Naive thymus-derived CD4-positive, alpha-beta T cell (primary cell): ENCODE measurements around the gene NEK5. TPM values are rescaled to one million over a fixed set of nuclear protein-coding genes. Genes with fewer than 3 reads are reported as not detected.
A peak's percentile ranks its signal among the peaks of the same experiment; 100 is the strongest.

Experiments
- ATAC-seq: fragments of 150-1000 bp; cut with Tn5 transposase; 2 replicates; pipeline ENCODE4 v1.10.0; 2021; ENCODE audit warnings: mild to moderate bottlenecking, moderate library complexity
- CTCF ChIA-PET: fragments of 350-600 bp; sonication (Branson Sonifier 250); formaldehyde crosslinking; loops from one replicate; lab custom pipeline; 2021; ENCODE audit warnings: antibody characterized with exemption; lab: Charles Lee
- POLR2A ChIA-PET: fragments of 350-600 bp; sonication (Branson Sonifier 250); formaldehyde crosslinking; loops from one replicate; lab custom pipeline; 2021; ENCODE audit warnings: antibody characterized with exemption, inconsistent platforms; lab: Charles Lee
- DNase-seq, 9 donors: peaks; one replicate each; pipeline versions ENCODE4 v3.0.0 to v3.0.0-alpha.2; 2020 to 2022; ENCODE audit warnings: mixed read lengths in 1 of 9
- H3K27ac ChIP-seq: one replicate; pipeline ENCODE4 v1.7.0; 2013; ENCODE audit warnings: mild to moderate bottlenecking, low read depth, low read length, moderate library complexity
- H3K27me3 ChIP-seq, 2 donors: one replicate each; pipeline ENCODE4 v1.7.0; 2013; ENCODE audit warnings: low read length in 2 of 2, mild to moderate bottlenecking in 2 of 2, moderate library complexity in 2 of 2; ENCODE audit not compliant: control insufficient read depth in 2 of 2, insufficient read depth in 2 of 2
- H3K36me3 ChIP-seq, 3 experiments: 1 replicate in 2 of 3; 2 replicates in 1 of 3; pipeline ENCODE4 v1.7.0; 2013; ENCODE audit warnings: low read length in 3 of 3, mild to moderate bottlenecking in 3 of 3, moderate library complexity in 1 of 3; ENCODE audit not compliant: insufficient read depth in 3 of 3, control insufficient read depth in 2 of 3
- H3K4me1 ChIP-seq, 2 donors: one replicate each; pipeline ENCODE4 v1.7.0; 2013; ENCODE audit warnings: low read length in 2 of 2, mild to moderate bottlenecking in 2 of 2, moderate library complexity in 1 of 2; ENCODE audit not compliant: control insufficient read depth in 2 of 2, insufficient read depth in 2 of 2
- H3K4me3 ChIP-seq: 2 replicates; pipeline ENCODE4 v1.7.0; 2013; ENCODE audit warnings: mild to moderate bottlenecking, low read length
- H3K9me3 ChIP-seq, 3 experiments: 1 replicate in 2 of 3; 2 replicates in 1 of 3; pipeline ENCODE4 v1.7.0; 2013; ENCODE audit warnings: low read length in 3 of 3; ENCODE audit not compliant: control insufficient read depth in 2 of 3
- H3K27ac Mint-ChIP-seq, 9 donors: one replicate each; pipeline ENCODE4 v1.8.0; 2020 to 2022; ENCODE audit warnings: mixed read lengths in 9 of 9, mild to moderate bottlenecking in 8 of 9, moderate library complexity in 5 of 9, inconsistent platforms in 2 of 9
- H3K27me3 Mint-ChIP-seq, 5 donors: one replicate each; pipeline ENCODE4 v1.8.0; 2021 to 2022; ENCODE audit warnings: mixed read lengths in 5 of 5, mild to moderate bottlenecking in 1 of 5
- H3K36me3 Mint-ChIP-seq, 5 donors: one replicate each; pipeline ENCODE4 v1.8.0; 2020 to 2022; ENCODE audit warnings: mixed read lengths in 5 of 5, mild to moderate bottlenecking in 3 of 5, inconsistent platforms in 1 of 5
- H3K4me1 Mint-ChIP-seq, 7 donors: one replicate each; pipeline ENCODE4 v1.8.0; 2020 to 2022; ENCODE audit warnings: mixed read lengths in 7 of 7, mild to moderate bottlenecking in 3 of 7, inconsistent platforms in 1 of 7
- H3K4me3 Mint-ChIP-seq, 10 donors: one replicate each; pipeline ENCODE4 v1.8.0; 2020 to 2022; ENCODE audit warnings: mild to moderate bottlenecking in 10 of 10, mixed read lengths in 10 of 10, moderate library complexity in 6 of 10, inconsistent platforms in 2 of 10
- H3K9me3 Mint-ChIP-seq, 11 donors: one replicate each; pipeline ENCODE4 v1.8.0; 2020 to 2022; ENCODE audit warnings: mixed read lengths in 11 of 11, mild to moderate bottlenecking in 4 of 11, inconsistent platforms in 1 of 11, moderate library complexity in 1 of 11
- intact Hi-C, 2 donors: fragments of 100-400 bp; cut with micrococcal nuclease; formaldehyde crosslinking; loops; one replicate each; pipeline ENCODE4 v1.15.1; 2023
- polyA plus RNA-seq, 2 donors: library from polyadenylated mRNA; unstranded; fragments of 300-500 nt; fragmentation: Illumina TruSeq; gene quantifications; one replicate each; pipeline ENCODE4 v1.2.3, GENCODE V29; 2021
- total RNA-seq, 6 experiments: library from RNA in 5 of 6; stranded (reverse) in 5 of 6; gene quantifications; 1 replicate in 5 of 6; 2 replicates in 1 of 6; pipeline ENCODE4 v1.2.3 and lab custom pipeline; 2021 to 2026

NEK5 gene
- total and polyA plus RNA-seq, 7 experiments from 2014 or later = 0.14 TPM; not detected in 6

- Histone ChIP-seq H3K4me1 (no peaks in the 10 kb centered on the region), H3K27ac (no peak overlapping the region), H3K36me3 (peaks cover 5 to 55% (median 12%) of the 10 kb centered on the region in 3 experiments), H3K27me3 (no peaks in the 10 kb centered on the region), H3K4me3 (no peak overlapping the region), H3K9me3 (no peaks in the 10 kb centered on the region)
- intact Hi-C loops = no loop called here
- Mint-ChIP-seq H3K36me3 (peaks cover 29 to 83% (median 69%) of the 10 kb centered on the region in 5 donors), H3K27ac (no peak overlapping the region), H3K9me3 (peaks cover 0 to 7% (median 0%) of the 10 kb centered on the region in 11 donors), H3K4me1 (peaks cover 8 to 68% (median 41%) of the 10 kb centered on the region in 7 donors), H3K27me3 (no peaks in the 10 kb centered on the region), H3K4me3 (no peak overlapping the region)
- ATAC-seq = no peak
- ChIA-PET POLR2A (no interaction called here), CTCF (interaction anchor here (0.9 kb wide), 1 partner anchor 107 kb away, joined by 3 read pairs; no protein-coding TSS in a partner anchor)
- DNase-seq = no peak
Observed at GRCh38 chr13:52020191-52020590, 108.7 kb downstream of the NEK5 start.

- H3K36me3 Mint-ChIP-seq = peaks cover 16 to 49% (median 40%) of the 10 kb centered on the region in 5 donors
- CTCF ChIA-PET = no interaction called here
- peaks cover 0 to under 1% (median under 1%) of the 10 kb centered on the region in 5 donors for H3K27me3 Mint-ChIP-seq
- POLR2A ChIA-PET = no interaction called here
- H3K4me3 Mint-ChIP-seq = no peak overlapping the region
- H3K4me3 ChIP-seq = no peak overlapping the region
- H3K27ac Mint-ChIP-seq = no peak overlapping the region
- DNase-seq (no peak), ATAC-seq (no peak)
- no peaks in the 10 kb centered on the region for H3K9me3 ChIP-seq
- H3K4me1 ChIP-seq = peaks cover 9 to 12% of the 10 kb centered on the region in 2 donors
- peaks cover 0 to 5% (median 0%) of the 10 kb centered on the region in 11 donors for H3K9me3 Mint-ChIP-seq
- peaks cover 17 to 68% (median 49%) of the 10 kb centered on the region in 7 donors for H3K4me1 Mint-ChIP-seq
- H3K27me3 ChIP-seq = no peaks in the 10 kb centered on the region
- peaks cover 4 to 33% (median 5%) of the 10 kb centered on the region in 3 experiments for H3K36me3 ChIP-seq
- intact Hi-C loops = no loop called here
- H3K27ac ChIP-seq = no peak overlapping the region
Observed at GRCh38 chr13:52016296-52016695, 112.6 kb downstream of the NEK5 start.

GRCh38 chr13:52012512-52012836 lies 116.4 kb downstream of the NEK5 start:
- ChIA-PET CTCF (interaction anchor here (0.6 to 1.3 kb wide), 2 partner anchors 117 to 924 kb away, joined by 3 to 4 read pairs; partner anchors contain the start of gene NEK5), POLR2A (interaction anchor here (0.7 to 1.3 kb wide), 5 partner anchors 8 to 639 kb away, joined by 3 to 6 read pairs (median 4); partner anchors contain the start of genes INTS6 and SUGT1)
- H3K4me3 Mint-ChIP-seq = peak overlapping the region; percentile 90 to 100 (median 99)
- H3K27ac Mint-ChIP-seq = peak overlapping the region; percentile 88 to 99 (median 95)
- intact Hi-C loops = loop anchor here (1.0 to 5.0 kb wide), 19 partner anchors 11 to 1888 kb away; partner anchors contain the start of genes CKAP2 (in 2 of the 2), INTS6 (in 2 of the 2), SUGT1 (in 2 of the 2) and DHRS12 (in 1 of the 2)
- H3K9me3 Mint-ChIP-seq = peaks cover 0 to 3% (median 0%) of the 10 kb centered on the region in 11 donors
- Histone ChIP-seq H3K36me3 (peaks cover 0 to 10% (median 0%) of the 10 kb centered on the region in 3 experiments), H3K27ac (peak overlapping the region; percentile 76), H3K27me3 (no peaks in the 10 kb centered on the region), H3K4me1 (peaks cover 9 to 16% of the 10 kb centered on the region in 2 donors), H3K9me3 (no peaks in the 10 kb centered on the region), H3K4me3 (peak overlapping the region; percentile 92)
- peaks cover under 1 to 18% (median 10%) of the 10 kb centered on the region in 5 donors for H3K36me3 Mint-ChIP-seq
- peaks cover 20 to 51% (median 32%) of the 10 kb centered on the region in 7 donors for H3K4me1 Mint-ChIP-seq
- ATAC-seq (no peak), DNase-seq (no peak)
- peaks cover 14 to 34% (median 19%) of the 10 kb centered on the region in 5 donors for H3K27me3 Mint-ChIP-seq

- Histone ChIP-seq H3K4me3 (peak within 1 kb of the TSS; percentile 92), H3K27ac (peak within 1 kb of the TSS; percentile 76), H3K27me3 (no peaks in the 10 kb centered on the region), H3K9me3 (no peaks in the 10 kb centered on the region), H3K4me1 (peaks cover 9 to 16% of the 10 kb centered on the region in 2 donors), H3K36me3 (peaks cover 0 to 8% (median 0%) of the 10 kb centered on the region in 3 experiments)
- intact Hi-C loops = loop anchor here (1.0 to 5.0 kb wide), 19 partner anchors 11 to 1887 kb away; partner anchors contain the start of genes CKAP2 (in 2 of the 2), INTS6 (in 2 of the 2), SUGT1 (in 2 of the 2) and DHRS12 (in 1 of the 2)
- Mint-ChIP-seq H3K4me3 (peak within 1 kb of the TSS; percentile 90 to 100 (median 99)), H3K27me3 (peaks cover 14 to 38% (median 23%) of the 10 kb centered on the region in 5 donors), H3K27ac (peak within 1 kb of the TSS; percentile 88 to 99 (median 95)), H3K36me3 (peaks cover 0 to 18% (median 6%) of the 10 kb centered on the region in 5 donors), H3K9me3 (peaks cover 0 to 3% (median 0%) of the 10 kb centered on the region in 11 donors), H3K4me1 (peaks cover 19 to 45% (median 29%) of the 10 kb centered on the region in 7 donors)
- CTCF ChIA-PET = interaction anchor here (1.3 kb wide), 1 partner anchor 117 kb away, joined by 4 read pairs; the partner anchor contains the start of gene NEK5
- peak; percentile 98 to 100 (median 99) for DNase-seq
- ATAC-seq = peak; percentile 100
- POLR2A ChIA-PET = interaction anchor here (0.7 to 1.3 kb wide), 5 partner anchors 9 to 640 kb away, joined by 3 to 6 read pairs (median 4); partner anchors contain the start of genes INTS6 and SUGT1
Observed at GRCh38 chr13:52011632-52012511, 117.0 kb downstream of the NEK5 start, which contains the start of gene ALG11. Gene ALG11, plus strand, starts transcription at chr13:52012398. Its CDS starts 21 bp downstream, at chr13:52012419.

- peaks cover 16 to 36% (median 25%) of the 10 kb centered on the region in 7 donors for H3K4me1 Mint-ChIP-seq
- Histone ChIP-seq H3K4me3 (peak within 1 kb of the TSS; percentile 92), H3K27ac (peak within 1 kb of the TSS; percentile 76), H3K4me1 (peaks cover 9 to 16% of the 10 kb centered on the region in 2 donors), H3K9me3 (no peaks in the 10 kb centered on the region), H3K27me3 (no peaks in the 10 kb centered on the region), H3K36me3 (peaks cover 0 to 8% (median 0%) of the 10 kb centered on the region in 3 experiments)
- H3K27ac Mint-ChIP-seq = peak within 1 kb of the TSS; percentile 88 to 99 (median 95)
- peaks cover 0 to 3% (median 0%) of the 10 kb centered on the region in 11 donors for H3K9me3 Mint-ChIP-seq
- H3K36me3 Mint-ChIP-seq = peaks cover 0 to 14% (median 5%) of the 10 kb centered on the region in 5 donors
- peak within 1 kb of the TSS; percentile 90 to 100 (median 99) for H3K4me3 Mint-ChIP-seq
- ChIA-PET POLR2A (no interaction called here), CTCF (no interaction called here)
- DNase-seq (peak in 5 of 9 donors; percentile 9 to 29 (median 16)), ATAC-seq (no peak)
- H3K27me3 Mint-ChIP-seq = peaks cover 14 to 39% (median 23%) of the 10 kb centered on the region in 5 donors
- intact Hi-C loops = loop anchor here (5.0 kb wide), 4 partner anchors 184 to 606 kb away; partner anchors contain the start of gene THSD1 (in 1 of the 2)
Observed at GRCh38 chr13:52010890-52011631, 117.8 kb downstream of the NEK5 start, which contains the start of gene ATP7B. Gene ATP7B, minus strand, starts transcription at chr13:52011450. Its CDS starts 113 bp downstream, at chr13:52011337.
